HEK293 (cell line): ENCODE data around the gene ACADSB.
A peak's percentile ranks its signal among the peaks of the same experiment; 100 is the strongest.

Experiments used
- CTCF ChIA-PET: fragments of 350-600 bp; formaldehyde crosslinking; extraction: SDS; loops from one replicate; lab custom pipeline; 2021; ENCODE audit warnings: antibody characterized with exemption; lab: Yijun Ruan, JAX
- POLR2A ChIA-PET: fragments of 300-600 bp; formaldehyde crosslinking; extraction: SDS; loops from one replicate; lab custom pipeline; 2020; ENCODE audit warnings: antibody characterized with exemption, inconsistent platforms; lab: Yijun Ruan, JAX
- H3K27ac ChIP-seq: fragments of 200-500 bp; sonication (Bioruptor generic); 2 replicates; pipeline ENCODE4 v1.5.1; 2014; ENCODE audit warnings: low read depth, low read length, control low read depth, inconsistent platforms; ENCODE audit errors: extremely low read depth
- H3K36me3 ChIP-seq, 2 experiments: fragments of 200-500 bp in 1 of 2; sonication (Bioruptor generic) in 1 of 2; 1 replicate in 1 of 2; 2 replicates in 1 of 2; pipeline ENCODE4 v1.5.1; 2014 to 2017; ENCODE audit warnings: inconsistent platforms in 2 of 2, low read length in 2 of 2; ENCODE audit not compliant: control insufficient read depth in 2 of 2, insufficient read depth in 1 of 2
- H3K4me1 ChIP-seq: fragments of 200-500 bp; sonication (Bioruptor generic); 2 replicates; pipeline ENCODE4 v1.5.1; 2014; ENCODE audit warnings: mild to moderate bottlenecking, low read length, inconsistent platforms; ENCODE audit not compliant: control insufficient read depth, insufficient read depth
- H3K4me3 ChIP-seq: 2 replicates; pipeline ENCODE4 v1.5.1; 2011; ENCODE audit warnings: low read depth, mild to moderate bottlenecking, control low read depth, low read length, moderate library complexity
- H3K9me3 ChIP-seq: fragments of 200-500 bp; sonication (Bioruptor generic); 2 replicates; pipeline ENCODE4 v1.5.1; 2014; ENCODE audit warnings: low read depth, low read length, inconsistent platforms; ENCODE audit not compliant: control insufficient read depth, insufficient read depth
- SCRT2 ChIP-seq: fragments of 450-650 bp; formaldehyde crosslinking; IDR thresholded peaks from 2 replicates; pipeline ENCODE4 v1.5.1; 2016; ENCODE audit warnings: missing biosample characterization, missing genetic modification characterization
- SETDB1 ChIP-seq: IDR thresholded peaks from one replicate; pipeline ENCODE4 v1.6.1; 2017; ENCODE audit warnings: mild to moderate bottlenecking, low read length, moderate library complexity, mixed read lengths; ENCODE audit not compliant: insufficient read length
- SP2 ChIP-seq: fragments of 450-650 bp; formaldehyde crosslinking; IDR thresholded peaks from 2 replicates; pipeline ENCODE4 v1.5.1; 2016; ENCODE audit warnings: missing biosample characterization, missing genetic modification characterization
- ZBTB49 ChIP-seq: fragments of 450-650 bp; formaldehyde crosslinking; IDR thresholded peaks from 2 replicates; pipeline ENCODE4 v1.5.1; 2016; ENCODE audit warnings: missing biosample characterization, missing genetic modification characterization, low read depth
- ZNF311 ChIP-seq: fragments of 450-650 bp; formaldehyde crosslinking; IDR thresholded peaks from 2 replicates; pipeline ENCODE4 v1.5.1; 2017; ENCODE audit warnings: missing biosample characterization, missing genetic modification characterization, borderline replicate concordance
- ZNF394 ChIP-seq: fragments of 450-650 bp; formaldehyde crosslinking; IDR thresholded peaks from 2 replicates; pipeline ENCODE4 v1.5.1; 2016; ENCODE audit warnings: missing biosample characterization, missing genetic modification characterization, mild to moderate bottlenecking, moderate library complexity, borderline replicate concordance
- ZNF548 ChIP-seq: fragments of 450-650 bp; formaldehyde crosslinking; IDR thresholded peaks from 2 replicates; pipeline ENCODE4 v1.5.1; 2016; ENCODE audit warnings: missing biosample characterization, missing genetic modification characterization
- ZNF571 ChIP-seq: fragments of 450-650 bp; formaldehyde crosslinking; IDR thresholded peaks from 2 replicates; pipeline ENCODE4 v1.5.0; 2017; ENCODE audit warnings: missing biosample characterization, missing genetic modification characterization
- ZNF585B ChIP-seq: fragments of 450-650 bp; formaldehyde crosslinking; IDR thresholded peaks from 2 replicates; pipeline ENCODE4 v1.5.1; 2016; ENCODE audit warnings: missing biosample characterization, missing genetic modification characterization
- ZNF596 ChIP-seq: fragments of 450-650 bp; IDR thresholded peaks from 2 replicates; pipeline ENCODE4 v1.5.0; 2018; ENCODE audit warnings: missing biosample characterization, mild to moderate bottlenecking, missing genetic modification characterization, moderate library complexity
- ZNF623 ChIP-seq: fragments of 450-650 bp; formaldehyde crosslinking; IDR thresholded peaks from 2 replicates; pipeline ENCODE4 v1.5.1; 2016; ENCODE audit warnings: missing biosample characterization, missing genetic modification characterization
- ZNF670 ChIP-seq: fragments of 450-650 bp; formaldehyde crosslinking; IDR thresholded peaks from 2 replicates; pipeline ENCODE4 v1.5.1; 2016; ENCODE audit warnings: missing biosample characterization, missing genetic modification characterization, low read depth
- ZSCAN23 ChIP-seq: fragments of 450-650 bp; formaldehyde crosslinking; IDR thresholded peaks from 2 replicates; pipeline ENCODE4 v1.5.1; 2016; ENCODE audit warnings: missing biosample characterization, missing genetic modification characterization
- ZXDB ChIP-seq: fragments of 450-650 bp; formaldehyde crosslinking; IDR thresholded peaks from 2 replicates; pipeline ENCODE4 v1.5.1; 2016; ENCODE audit warnings: missing biosample characterization, missing genetic modification characterization
- TF ChIP-seq, protein P1 (sequence below): fragments of 450-650 bp; formaldehyde crosslinking; IDR thresholded peaks from 2 replicates; pipeline ENCODE4 v1.5.1; 2017; ENCODE audit warnings: missing biosample characterization, missing genetic modification characterization
- TF ChIP-seq, protein P2 (sequence below): fragments of 450-650 bp; IDR thresholded peaks from 2 replicates; pipeline ENCODE4 v1.5.1; 2018; ENCODE audit warnings: missing biosample characterization, mild to moderate bottlenecking, missing genetic modification characterization

Gene ACADSB

DNA sequence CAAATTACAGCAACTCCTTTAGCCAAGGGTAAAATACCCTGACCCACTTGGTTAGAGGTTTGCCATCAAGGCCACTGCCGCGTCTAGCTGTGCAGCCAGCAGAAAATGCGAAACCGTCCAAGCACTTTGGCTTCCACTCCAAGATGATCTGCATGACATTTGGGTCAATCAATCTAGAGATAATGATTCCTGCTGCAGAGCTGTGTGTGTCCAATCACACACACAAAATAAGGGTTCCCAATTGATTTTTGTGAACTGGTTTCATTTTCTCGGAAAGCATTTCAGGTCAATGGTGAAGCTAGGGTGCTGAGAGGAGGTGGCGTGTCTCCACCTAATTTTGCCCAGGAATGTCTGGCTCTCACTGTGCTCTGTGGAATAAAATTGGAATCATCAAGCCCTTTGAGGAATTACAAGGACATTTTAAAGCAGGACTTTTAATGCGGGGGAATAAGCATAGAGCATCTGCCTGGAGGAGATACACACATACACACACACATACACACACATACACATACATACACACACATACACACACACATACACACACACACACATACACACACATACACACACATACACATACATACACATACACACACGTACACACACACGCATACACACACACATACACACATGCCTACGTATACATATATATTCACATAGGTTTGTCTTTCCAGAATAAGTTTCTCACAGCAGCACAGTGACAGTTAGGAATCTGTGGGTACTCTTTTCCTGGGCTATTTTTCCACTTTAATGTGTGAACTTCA is 59.5 kb downstream of the ACADSB start:
- CTCF ChIA-PET = no interaction called here
- Histone ChIP-seq H3K9me3 (no peaks in the 10 kb centered on the region), H3K27ac (no peak overlapping the region), H3K4me3 (no peak overlapping the region), H3K4me1 (no peaks in the 10 kb centered on the region), H3K36me3 (no peaks in the 10 kb centered on the region)
- TF ChIP-seq, protein P1, sequence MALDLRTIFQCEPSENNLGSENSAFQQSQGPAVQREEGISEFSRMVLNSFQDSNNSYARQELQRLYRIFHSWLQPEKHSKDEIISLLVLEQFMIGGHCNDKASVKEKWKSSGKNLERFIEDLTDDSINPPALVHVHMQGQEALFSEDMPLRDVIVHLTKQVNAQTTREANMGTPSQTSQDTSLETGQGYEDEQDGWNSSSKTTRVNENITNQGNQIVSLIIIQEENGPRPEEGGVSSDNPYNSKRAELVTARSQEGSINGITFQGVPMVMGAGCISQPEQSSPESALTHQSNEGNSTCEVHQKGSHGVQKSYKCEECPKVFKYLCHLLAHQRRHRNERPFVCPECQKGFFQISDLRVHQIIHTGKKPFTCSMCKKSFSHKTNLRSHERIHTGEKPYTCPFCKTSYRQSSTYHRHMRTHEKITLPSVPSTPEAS = peak; percentile 97
- no peak for TF ChIP-seq ZXDB (tag by site-specific recombination)
- POLR2A ChIA-PET = no interaction called here

- Histone ChIP-seq H3K27ac (no peak overlapping the region), H3K9me3 (no peaks in the 10 kb centered on the region), H3K4me3 (no peak overlapping the region), H3K36me3 (no peaks in the 10 kb centered on the region), H3K4me1 (no peaks in the 10 kb centered on the region)
- TF ChIP-seq SP2 = no peak
- TF ChIP-seq ZNF394 (tag by site-specific recombination) = no peak
- no peak for TF ChIP-seq ZNF571 (tag by site-specific recombination)
- 0 out of 2 replicates have a peak, but pooled peaks have one; percentile 20 for TF ChIP-seq SCRT2 (tag by site-specific recombination)
- TF ChIP-seq ZNF596 (tag by site-specific recombination) = no peak
- TF ChIP-seq ZSCAN23 (tag by site-specific recombination) = no peak
- TF ChIP-seq ZBTB49 (tag by site-specific recombination) = no peak
- no peak for TF ChIP-seq SETDB1
- POLR2A ChIA-PET = no interaction called here
- CTCF ChIA-PET = interaction anchor here (1.1 kb wide), 1 partner anchor 25 kb away, joined by 4 read pairs; no protein-coding TSS in a partner anchor
Observed at GRCh38 chr10:123069246-123069986, 60.6 kb downstream of the ACADSB start.

DNA sequence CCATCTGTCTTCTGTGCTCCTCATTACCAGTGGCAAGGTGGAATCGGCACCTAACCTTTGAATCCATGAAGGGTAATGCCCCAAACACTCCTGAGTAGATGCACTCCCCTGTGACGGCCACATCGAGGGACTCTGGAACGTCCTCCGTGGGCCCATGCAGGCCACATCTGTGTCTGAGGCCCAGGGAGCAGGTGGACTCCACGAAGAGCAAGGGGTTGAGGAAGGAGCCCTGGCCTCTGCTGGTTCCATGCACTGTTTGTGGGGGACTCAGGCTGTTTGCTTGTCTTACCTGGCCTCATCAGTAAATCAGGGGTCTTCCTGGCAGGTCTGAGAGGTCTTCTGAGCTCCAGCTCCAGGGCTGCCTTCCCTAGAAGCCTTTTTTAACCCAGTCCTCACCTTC is 64.4 kb downstream of the ACADSB start:
- CTCF ChIA-PET = no interaction called here

More for the DNA sequence above, 64.4 kb downstream of the ACADSB start:
- Histone ChIP-seq H3K4me3 (no peak overlapping the region), H3K36me3 (no peaks in the 10 kb centered on the region), H3K4me1 (no peaks in the 10 kb centered on the region)
- POLR2A ChIA-PET = no interaction called here
- TF ChIP-seq ZNF623 (tag by site-specific recombination) (no peak), ZNF311 (tag by site-specific recombination) (no peak), ZNF670 (no peak), ZNF548 (tag by site-specific recombination) (no peak), ZBTB49 (tag by site-specific recombination) (no peak), ZNF585B (tag by site-specific recombination) (no peak)
- TF ChIP-seq, protein P2, sequence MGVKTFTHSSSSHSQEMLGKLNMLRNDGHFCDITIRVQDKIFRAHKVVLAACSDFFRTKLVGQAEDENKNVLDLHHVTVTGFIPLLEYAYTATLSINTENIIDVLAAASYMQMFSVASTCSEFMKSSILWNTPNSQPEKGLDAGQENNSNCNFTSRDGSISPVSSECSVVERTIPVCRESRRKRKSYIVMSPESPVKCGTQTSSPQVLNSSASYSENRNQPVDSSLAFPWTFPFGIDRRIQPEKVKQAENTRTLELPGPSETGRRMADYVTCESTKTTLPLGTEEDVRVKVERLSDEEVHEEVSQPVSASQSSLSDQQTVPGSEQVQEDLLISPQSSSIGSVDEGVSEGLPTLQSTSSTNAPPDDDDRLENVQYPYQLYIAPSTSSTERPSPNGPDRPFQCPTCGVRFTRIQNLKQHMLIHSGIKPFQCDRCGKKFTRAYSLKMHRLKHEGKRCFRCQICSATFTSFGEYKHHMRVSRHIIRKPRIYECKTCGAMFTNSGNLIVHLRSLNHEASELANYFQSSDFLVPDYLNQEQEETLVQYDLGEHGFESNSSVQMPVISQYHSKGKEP (tag by site-specific recombination) = no peak
- TF ChIP-seq, all 188 proteins: peak for 0
- Histone ChIP-seq H3K27ac (no peak overlapping the region), H3K9me3 (no peaks in the 10 kb centered on the region)
